HG02610 (cell line): ENCODE measurements around the gene RASD1.

Source experiments
- ATAC-seq: cut with Tn5 transposase; IDR thresholded peaks from one replicate; pipeline ENCODE4 v1.9.1; 2021; ENCODE audit warnings: mild to moderate bottlenecking, moderate library complexity; ENCODE audit not compliant: unreplicated experiment

RASD1 gene

GRCh38 chr17:17527956-17528500 lies 31.8 kb upstream of the RASD1 start:
- ATAC-seq, result no peak

- ATAC-seq, result no peak
These were observed 31.3 kb upstream of the RASD1 start for GRCh38 chr17:17527534-17527933.

- ATAC-seq, result no peak
These were observed 30.2 kb upstream of the RASD1 start for GRCh38 chr17:17526369-17526768.

- ATAC-seq, result no peak
These were observed 29.8 kb upstream of the RASD1 start for GRCh38 chr17:17525956-17526355.

- ATAC-seq, result no peak
These were observed 29.1 kb upstream of the RASD1 start for GRCh38 chr17:17525311-17525710.

GRCh38 chr17:17523731-17524490 lies 27.7 kb upstream of the RASD1 start:
- ATAC-seq, result no peak

- no peak for ATAC-seq
These were observed 27.0 kb upstream of the RASD1 start for GRCh38 chr17:17523001-17523730.

- ATAC-seq, result no peak
These were observed 24.5 kb upstream of the RASD1 start for GRCh38 chr17:17520599-17521232.

GRCh38 chr17:17519886-17520285 lies 23.7 kb upstream of the RASD1 start:
- no peak for ATAC-seq

- no peak for ATAC-seq
These were observed 22.8 kb upstream of the RASD1 start for GRCh38 chr17:17518951-17519350.

- ATAC-seq, result no peak
These were observed 21.8 kb upstream of the RASD1 start for GRCh38 chr17:17518014-17518413.

- ATAC-seq, result no peak
These were observed 20.9 kb upstream of the RASD1 start for GRCh38 chr17:17516941-17517720.

GRCh38 chr17:17515934-17516930 lies 20.0 kb upstream of the RASD1 start:
- ATAC-seq, result no peak

- ATAC-seq, result no peak
These were observed 19.1 kb upstream of the RASD1 start for GRCh38 chr17:17514993-17515933.

- ATAC-seq, result no peak
These were observed 18.3 kb upstream of the RASD1 start for GRCh38 chr17:17514361-17514992.

- no peak for ATAC-seq
These were observed 17.4 kb upstream of the RASD1 start for GRCh38 chr17:17513626-17514025.

- ATAC-seq, result no peak
These were observed 16.7 kb upstream of the RASD1 start for GRCh38 chr17:17512866-17513265.
